OCI-LY3 (cell line): ENCODE measurements around the gene PRODH.

ENCODE experiments used
- H2AFZ ChIP-seq: fragments of 200-600, 300-600 bp; shearing (Covaris generic); 2 replicates; pipeline ENCODE4 v1.6.0; 2014; ENCODE audit warnings: antibody characterized with exemption, low read depth, low read length
- H3K27ac ChIP-seq: fragments of 200-600, 300-600 bp; sonication (generic); 2 replicates; pipeline ENCODE4 v1.5.1; 2014; ENCODE audit warnings: mild to moderate bottlenecking, low read length, moderate library complexity, mixed read lengths
- H3K27me3 ChIP-seq: fragments of 200-600, 300-600 bp; sonication (generic); 2 replicates; pipeline ENCODE4 v1.6.1; 2014; ENCODE audit warnings: low read depth, low read length, mixed read lengths
- H3K36me3 ChIP-seq: fragments of 200-600, 300-600 bp; sonication (generic); replicated peaks from 2 replicates; pipeline ENCODE3; 2014; ENCODE audit warnings: low read depth, low read length, mixed read lengths
- H3K4me1 ChIP-seq: fragments of 300-600, 200-600 bp; sonication (generic); 2 replicates; pipeline ENCODE4 v1.6.1; 2014; ENCODE audit warnings: low read length, mixed read lengths
- H3K4me2 ChIP-seq: fragments of 200-600, 300-600 bp; sonication (generic); 2 replicates; pipeline ENCODE4 v1.6.1; 2014; ENCODE audit warnings: low read length, mixed read lengths
- H3K4me3 ChIP-seq: fragments of 300-600, 200-600 bp; sonication (generic); 2 replicates; pipeline ENCODE4 v1.5.1; 2014; ENCODE audit warnings: antibody characterized with exemption, mild to moderate bottlenecking, low read length, moderate library complexity
- H3K79me2 ChIP-seq: fragments of 300-600, 200-600 bp; shearing (Covaris generic); 2 replicates; pipeline ENCODE4 v1.6.1; 2014; ENCODE audit warnings: mild to moderate bottlenecking, low read length, mixed read lengths
- H3K9ac ChIP-seq: fragments of 300-600, 200-600 bp; shearing (Covaris generic); 2 replicates; pipeline ENCODE4 v1.6.0; 2014; ENCODE audit warnings: mild to moderate bottlenecking, low read length, moderate library complexity
- H3K9me3 ChIP-seq: fragments of 200-600, 300-600 bp; shearing (Covaris generic); 2 replicates; pipeline ENCODE4 v1.6.1; 2014; ENCODE audit warnings: low read length, mixed read lengths; ENCODE audit not compliant: insufficient read depth
- H4K20me1 ChIP-seq: fragments of 200-600, 300-600 bp; sonication (generic); 2 replicates; pipeline ENCODE4 v1.6.1; 2016; ENCODE audit warnings: low read length, mixed read lengths; ENCODE audit not compliant: insufficient read depth
- CTCF ChIP-seq: fragments of 200-600, 300-600 bp; sonication (generic); IDR thresholded peaks from 2 replicates; pipeline ENCODE4 v1.5.1; 2014; ENCODE audit warnings: antibody characterized with exemption, low read length, low read depth
- EZH2phosphoT487 ChIP-seq: fragments of 200-600 bp; shearing (Covaris generic); IDR thresholded peaks from 2 replicates; pipeline ENCODE4 v1.6.1; 2018; ENCODE audit warnings: antibody characterized with exemption, mixed run types, low read depth

PRODH gene

GRCh38 chr22:18976197-18976751 is 40.2 kb upstream of the PRODH start:
- no peaks in the 10 kb centered on the region for H3K36me3 ChIP-seq
- no peak overlapping the region for H3K4me2 ChIP-seq
- H4K20me1 ChIP-seq = no peaks in the 10 kb centered on the region
- TF ChIP-seq CTCF = no peak
- no peak for TF ChIP-seq EZH2phosphoT487
- no peaks in the 10 kb centered on the region for H3K79me2 ChIP-seq
- no peak overlapping the region for H2AFZ ChIP-seq
- H3K27me3 ChIP-seq = no peaks in the 10 kb centered on the region; the same call in 1 of the 2 replicates
- no peaks in the 10 kb centered on the region for H3K4me1 ChIP-seq
- H3K9me3 ChIP-seq = peaks cover 4% of the 10 kb centered on the region; the same call in 1 of the 2 replicates
- H3K27ac ChIP-seq = no peak overlapping the region
- H3K4me3 ChIP-seq = no peak overlapping the region
- H3K9ac ChIP-seq = no peak overlapping the region

GRCh38 chr22:18975434-18976196 is 39.5 kb upstream of the PRODH start:
- Histone ChIP-seq H3K27me3 (no peaks in the 10 kb centered on the region; the same call in 1 of the 2 replicates), H3K4me2 (no peak overlapping the region), H3K9me3 (peaks cover 4% of the 10 kb centered on the region; the same call in 1 of the 2 replicates), H3K9ac (no peak overlapping the region), H3K4me3 (no peak overlapping the region), H4K20me1 (no peaks in the 10 kb centered on the region), H3K4me1 (no peaks in the 10 kb centered on the region), H2AFZ (no peak overlapping the region), H3K27ac (no peak overlapping the region), H3K79me2 (no peaks in the 10 kb centered on the region), H3K36me3 (no peaks in the 10 kb centered on the region)
- no peak for TF ChIP-seq EZH2phosphoT487
- no peak for TF ChIP-seq CTCF

GRCh38 chr22:18974477-18975180 is 38.5 kb upstream of the PRODH start:
- no peak overlapping the region for H3K27ac ChIP-seq
- no peak for TF ChIP-seq CTCF
- TF ChIP-seq EZH2phosphoT487 = no peak

More at GRCh38 chr22:18974477-18975180, 38.5 kb upstream of the PRODH start:
- H3K27me3 ChIP-seq = no peaks in the 10 kb centered on the region; the same call in 1 of the 2 replicates
- no peak overlapping the region for H3K4me2 ChIP-seq
- H2AFZ ChIP-seq = no peak overlapping the region
- H3K4me3 ChIP-seq = no peak overlapping the region
- H4K20me1 ChIP-seq = no peaks in the 10 kb centered on the region
- no peaks in the 10 kb centered on the region for H3K4me1 ChIP-seq
- no peaks in the 10 kb centered on the region for H3K36me3 ChIP-seq
- H3K79me2 ChIP-seq = no peaks in the 10 kb centered on the region
- H3K9me3 ChIP-seq = peaks cover 4% of the 10 kb centered on the region; the same call in 1 of the 2 replicates
- no peak overlapping the region for H3K9ac ChIP-seq
